Measurements from ENCODE around the gene KCNG1. TPM values are rescaled to one million over a fixed set of nuclear protein-coding genes. Genes with fewer than 3 reads are reported as not detected.

The KCNG1 gene
- total and polyA plus RNA-seq, 2 experiments from 2014 or later, result 26.1 to 45.8 TPM

GRCh38 chr20:51012357-51012756 is 10.6 kb downstream of the KCNG1 start:
- Histone ChIP-seq H3K9me3 (ENCODE audit: low read depth) (no peaks in the 10 kb centered on the region), H3K9me2 (replicated peaks; ENCODE audit: insufficient read depth) (no peaks in the 10 kb centered on the region), H3K27me3 (no peaks in the 10 kb centered on the region), H3K27ac (no peak overlapping the region), H3K79me2 (no peaks in the 10 kb centered on the region), H3K4me1 (ENCODE audit: insufficient read depth) (peaks cover 10% of the 10 kb centered on the region), H3K36me3 (replicated peaks; ENCODE audit: insufficient read depth, low read depth) (no peaks in the 10 kb centered on the region), H2AFZ (no peak overlapping the region), H3K4me3 (no peak overlapping the region), H4K20me1 (ENCODE audit: insufficient read depth, poor library complexity, severe bottlenecking) (no peaks in the 10 kb centered on the region), H3K4me2 (no peak overlapping the region)
- no peak for DNase-seq (ENCODE audit: low spot score)
- 53% methylated on average over 3 of the region's 3 CpGs for WGBS (ENCODE audit: low lambda C conversion rate, missing lambda C conversion rate)
- TF ChIP-seq EZH2 (IDR thresholded peaks at IDR 0.05; ENCODE audit: borderline replicate concordance) (no peak), CTCF (IDR thresholded peaks at IDR 0.05; ENCODE audit: poor library complexity) (no peak), EZH2phosphoT487 (IDR thresholded peaks at IDR 0.05; ENCODE audit: low read depth, severe bottlenecking, unreplicated experiment) (no peak)

GRCh38 chr20:51011479-51011878 is 11.4 kb downstream of the KCNG1 start:
- WGBS (ENCODE audit: low lambda C conversion rate, missing lambda C conversion rate), result 95% methylated on average over 4 of the region's 4 CpGs
- Histone ChIP-seq H2AFZ (no peak overlapping the region), H3K4me3 (no peak overlapping the region)

GRCh38 chr20:51010932-51011331 is 12.0 kb downstream of the KCNG1 start:
- peaks cover 10% of the 10 kb centered on the region for H3K4me1 ChIP-seq (ENCODE audit: insufficient read depth)
- H3K27me3 ChIP-seq, result no peaks in the 10 kb centered on the region
- H3K9me2 ChIP-seq (replicated peaks; ENCODE audit: insufficient read depth), result no peaks in the 10 kb centered on the region
- no peak overlapping the region for H2AFZ ChIP-seq
- DNase-seq (ENCODE audit: low spot score), result no peak
- 97% methylated on average over 3 of the region's 3 CpGs for WGBS (ENCODE audit: low lambda C conversion rate, missing lambda C conversion rate)
- H3K9me3 ChIP-seq (ENCODE audit: low read depth), result no peaks in the 10 kb centered on the region
- no peak overlapping the region for H3K4me3 ChIP-seq
- H3K4me2 ChIP-seq, result no peak overlapping the region
- H4K20me1 ChIP-seq (ENCODE audit: insufficient read depth, poor library complexity, severe bottlenecking), result no peaks in the 10 kb centered on the region
- H3K27ac ChIP-seq, result no peak overlapping the region
- H3K36me3 ChIP-seq (replicated peaks; ENCODE audit: insufficient read depth, low read depth), result no peaks in the 10 kb centered on the region
- no peak for TF ChIP-seq EZH2 (IDR thresholded peaks at IDR 0.05; ENCODE audit: borderline replicate concordance)
- TF ChIP-seq EZH2phosphoT487 (IDR thresholded peaks at IDR 0.05; ENCODE audit: low read depth, severe bottlenecking, unreplicated experiment), result no peak
- TF ChIP-seq CTCF (IDR thresholded peaks at IDR 0.05; ENCODE audit: poor library complexity), result no peak
- no peaks in the 10 kb centered on the region for H3K79me2 ChIP-seq

More at GRCh38 chr20:51011479-51011878, 11.4 kb downstream of the KCNG1 start:
- Histone ChIP-seq H3K9me2 (replicated peaks; ENCODE audit: insufficient read depth) (no peaks in the 10 kb centered on the region), H3K9me3 (ENCODE audit: low read depth) (no peaks in the 10 kb centered on the region), H3K4me2 (no peak overlapping the region), H3K4me1 (ENCODE audit: insufficient read depth) (peaks cover 10% of the 10 kb centered on the region), H3K27ac (no peak overlapping the region), H4K20me1 (ENCODE audit: insufficient read depth, poor library complexity, severe bottlenecking) (no peaks in the 10 kb centered on the region), H3K27me3 (no peaks in the 10 kb centered on the region), H3K79me2 (no peaks in the 10 kb centered on the region), H3K36me3 (replicated peaks; ENCODE audit: insufficient read depth, low read depth) (no peaks in the 10 kb centered on the region)
- no peak for DNase-seq (ENCODE audit: low spot score)
- TF ChIP-seq EZH2phosphoT487 (IDR thresholded peaks at IDR 0.05; ENCODE audit: low read depth, severe bottlenecking, unreplicated experiment), result no peak
- no peak for TF ChIP-seq CTCF (IDR thresholded peaks at IDR 0.05; ENCODE audit: poor library complexity)
- TF ChIP-seq EZH2 (IDR thresholded peaks at IDR 0.05; ENCODE audit: borderline replicate concordance), result no peak

- Histone ChIP-seq H3K36me3 (replicated peaks; ENCODE audit: insufficient read depth, low read depth) (no peaks in the 10 kb centered on the region), H3K4me3 (no peak overlapping the region), H3K9me3 (ENCODE audit: low read depth) (no peaks in the 10 kb centered on the region), H4K20me1 (ENCODE audit: insufficient read depth, poor library complexity, severe bottlenecking) (no peaks in the 10 kb centered on the region), H3K4me1 (ENCODE audit: insufficient read depth) (peaks cover 9% of the 10 kb centered on the region), H2AFZ (no peak overlapping the region), H3K27ac (no peak overlapping the region), H3K27me3 (no peaks in the 10 kb centered on the region), H3K9me2 (replicated peaks; ENCODE audit: insufficient read depth) (no peaks in the 10 kb centered on the region), H3K79me2 (no peaks in the 10 kb centered on the region), H3K4me2 (no peak overlapping the region)
- 97% methylated on average over 30 of the region's 33 CpGs for WGBS (ENCODE audit: low lambda C conversion rate, missing lambda C conversion rate)
- TF ChIP-seq CTCF (IDR thresholded peaks at IDR 0.05; ENCODE audit: poor library complexity) (no peak), EZH2phosphoT487 (IDR thresholded peaks at IDR 0.05; ENCODE audit: low read depth, severe bottlenecking, unreplicated experiment) (no peak), EZH2 (IDR thresholded peaks at IDR 0.05; ENCODE audit: borderline replicate concordance) (no peak)
- DNase-seq (ENCODE audit: low spot score), result no peak
Observed at GRCh38 chr20:51010043-51010365, 12.9 kb downstream of the KCNG1 start.

All from hepatocyte (in vitro differentiated cells).